Breast epithelium (tissue), 3 donors: ENCODE results near the gene CTTNBP2NL.

Experiments
- CTCF ChIP-seq, 3 donors: fragments of 450-650 bp; IDR thresholded peaks; one replicate each; pipeline ENCODE4 v1.5.1; 2016 to 2017; ENCODE audit warnings: antibody characterized with exemption in 3 of 3, mild to moderate bottlenecking in 3 of 3, moderate library complexity in 3 of 3
- POLR2AphosphoS5 ChIP-seq, 3 donors: sonication (generic); formaldehyde crosslinking; IDR thresholded peaks; one replicate each; pipeline ENCODE4 v1.6.1; 2017; ENCODE audit warnings: antibody characterized with exemption in 3 of 3

GRCh38 chr1:112435448-112435847 is 39.4 kb downstream of the CTTNBP2NL start:
- TF ChIP-seq CTCF (IDR thresholded peaks at IDR 0.05) (no peak), POLR2AphosphoS5 (IDR thresholded peaks at IDR 0.05) (no peak)
